Measurements from ENCODE around the gene CDC14A.
A peak's percentile ranks its signal among the peaks of the same experiment; 100 is the strongest.
"Not testable (repeated sequence)": the region's sequence is repeated elsewhere in the genome, so short reads cannot be mapped to it uniquely, and the experiment has no call there.

Gene CDC14A

DNA sequence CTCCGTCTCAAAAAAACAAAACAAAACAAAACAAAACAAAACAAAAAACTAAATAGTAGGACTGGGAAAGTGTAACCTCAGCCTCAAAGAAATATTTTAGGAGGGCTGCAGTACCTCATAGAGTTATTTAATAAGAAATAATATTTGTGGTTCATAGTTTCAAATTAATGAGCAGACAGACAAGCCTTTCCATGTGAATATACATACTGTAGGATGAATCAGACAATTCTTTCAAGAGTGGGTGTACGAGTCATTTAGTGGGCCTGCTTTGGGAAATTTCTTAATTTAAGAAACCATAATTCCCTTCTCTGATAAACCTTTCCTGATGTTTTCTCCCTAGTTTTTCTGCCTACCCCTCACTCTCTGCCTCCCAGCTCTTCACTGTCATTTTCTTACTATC lies 52.5 kb downstream of the CDC14A start:
- DNase-seq (ENCODE audit: low read depth), result no peak

DNA sequence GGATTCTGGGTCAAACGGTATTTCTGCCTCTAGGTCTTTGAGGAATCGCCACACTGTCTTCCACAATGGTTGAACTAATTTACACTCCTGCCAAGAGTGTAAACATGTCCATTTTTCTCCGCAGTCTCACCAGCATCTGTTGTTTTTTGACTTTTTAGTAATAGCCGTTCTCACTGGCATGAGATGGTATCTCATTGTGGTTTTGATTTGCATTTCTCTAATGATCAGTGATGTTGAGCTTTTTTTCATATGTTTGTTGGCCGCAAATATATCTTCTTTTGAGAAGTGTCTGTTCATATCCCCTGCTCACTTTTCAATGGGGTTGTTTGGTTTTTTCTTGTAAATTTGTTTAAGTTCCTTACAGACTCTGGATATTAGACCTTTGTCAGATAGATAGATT lies 53.6 kb downstream of the CDC14A start:
- not testable (repeated sequence) for DNase-seq (ENCODE audit: low read depth)

DNA sequence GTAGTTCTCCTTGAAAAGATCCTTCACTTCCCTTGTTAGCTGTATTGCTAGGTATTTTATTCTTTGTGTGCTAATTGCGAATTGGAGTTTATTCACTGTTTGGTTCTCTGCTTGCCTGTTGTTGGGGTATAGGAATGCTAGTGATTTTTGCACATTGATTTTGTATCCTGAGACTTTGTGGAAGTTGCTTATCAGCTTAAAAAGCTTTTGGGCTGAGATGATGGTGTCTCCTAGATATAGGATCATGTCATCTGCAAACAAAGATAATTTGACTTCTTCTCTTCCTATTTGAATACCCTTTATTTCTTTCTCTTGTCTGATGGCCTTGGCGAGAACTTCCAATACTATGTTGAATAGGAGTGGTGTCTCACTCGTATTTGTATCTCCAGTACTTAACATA lies 55.1 kb downstream of the CDC14A start:
- not testable (repeated sequence) for DNase-seq (ENCODE audit: low read depth)

DNA sequence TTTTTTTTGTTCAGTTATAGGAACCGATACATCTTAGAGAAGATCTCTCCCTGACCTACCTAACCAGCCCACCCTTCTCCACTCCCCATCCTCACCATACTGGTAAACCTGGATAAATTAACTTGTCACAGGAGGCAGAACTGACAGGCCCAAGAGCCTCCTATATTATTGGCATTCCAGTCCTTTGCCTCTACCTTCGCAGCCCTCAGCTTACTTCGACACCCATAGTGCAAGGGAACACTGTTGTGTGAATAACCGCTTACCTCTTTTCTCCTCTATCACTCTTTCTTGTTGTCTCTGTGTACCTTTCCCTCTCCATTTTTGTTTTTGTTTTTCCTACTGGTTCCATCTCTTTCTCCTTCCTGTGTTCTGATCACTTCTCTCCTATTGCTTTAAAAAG lies 58.7 kb downstream of the CDC14A start:
- no peak for DNase-seq (ENCODE audit: low read depth)

DNA sequence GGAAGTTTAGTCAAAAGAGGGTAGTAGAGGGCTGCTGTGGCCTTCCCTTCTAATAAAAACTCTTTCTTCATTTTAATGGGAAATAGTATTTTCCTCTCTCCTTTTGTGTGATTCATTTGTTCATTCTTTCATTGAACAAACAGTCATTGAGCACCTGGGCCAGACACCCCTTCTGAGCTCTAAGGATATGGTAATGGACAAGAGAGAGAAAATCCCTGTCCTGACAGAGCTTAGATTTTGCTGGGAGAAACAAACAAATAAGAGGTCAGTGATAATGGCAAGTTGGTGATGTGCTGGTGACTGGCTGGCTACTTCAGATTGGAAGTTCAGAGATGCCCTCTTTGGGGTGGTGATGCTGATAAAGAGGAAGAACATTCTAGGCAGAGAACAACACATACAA lies 59.3 kb downstream of the CDC14A start:
- DNase-seq (ENCODE audit: low read depth), result no peak

DNA sequence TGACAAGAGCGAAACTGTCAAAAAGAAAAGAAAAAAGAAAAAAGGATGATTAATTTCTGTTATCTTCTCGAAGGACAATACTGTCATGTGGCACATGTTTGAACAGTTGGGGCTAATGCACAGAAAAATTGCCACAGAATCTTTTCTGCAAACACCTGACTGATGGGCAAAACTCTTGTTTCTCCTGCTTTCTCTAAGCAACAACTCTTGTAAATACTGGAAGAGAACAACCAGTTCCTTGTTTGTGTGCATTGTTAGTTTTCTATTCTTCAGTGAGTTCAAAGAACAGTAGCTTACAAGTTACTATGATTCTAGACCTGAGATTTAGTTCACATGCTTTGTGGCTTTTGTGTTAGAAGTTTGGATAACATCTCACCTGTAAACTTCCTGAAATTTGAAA lies 60.7 kb downstream of the CDC14A start:
- DNase-seq (ENCODE audit: low read depth), result no peak

DNA sequence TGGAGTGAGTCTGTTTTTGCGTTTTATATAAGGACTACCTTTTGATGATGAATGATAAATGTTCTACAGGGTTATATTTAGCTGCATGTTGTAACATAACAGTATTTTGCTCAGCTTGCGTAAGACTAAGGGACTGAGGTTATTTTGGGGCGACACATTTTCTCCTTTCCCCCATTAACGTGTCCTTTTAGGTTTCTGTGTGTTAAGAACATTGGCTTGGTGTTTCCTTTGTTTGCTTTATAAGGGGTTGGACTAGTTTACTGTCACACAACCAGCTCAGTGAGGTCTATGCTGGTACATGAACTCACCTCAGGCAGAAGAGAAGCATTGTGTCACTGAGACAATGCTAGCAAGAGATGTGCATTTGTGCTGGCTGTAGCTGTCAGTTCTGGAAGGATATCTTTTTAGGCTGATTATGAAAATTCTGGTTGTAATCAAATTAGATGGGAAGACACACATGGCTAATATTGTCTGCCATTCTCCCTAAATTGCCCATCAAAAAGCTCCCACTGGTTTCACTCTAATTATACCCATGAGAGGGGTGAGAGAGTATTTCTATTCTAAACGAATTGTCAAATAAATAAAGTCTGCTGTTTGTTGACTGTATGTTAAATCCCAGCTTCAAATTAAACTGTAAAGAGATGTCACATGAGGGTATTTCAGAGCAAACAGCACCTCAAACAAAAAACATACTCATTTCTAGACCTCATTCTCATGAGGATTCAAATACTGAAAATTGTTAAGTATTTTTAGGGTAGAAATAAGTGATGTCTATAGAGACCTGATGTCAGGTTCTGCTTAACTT lies 62.6 kb downstream of the CDC14A start:
- no peak for DNase-seq (ENCODE audit: low read depth)

DNA sequence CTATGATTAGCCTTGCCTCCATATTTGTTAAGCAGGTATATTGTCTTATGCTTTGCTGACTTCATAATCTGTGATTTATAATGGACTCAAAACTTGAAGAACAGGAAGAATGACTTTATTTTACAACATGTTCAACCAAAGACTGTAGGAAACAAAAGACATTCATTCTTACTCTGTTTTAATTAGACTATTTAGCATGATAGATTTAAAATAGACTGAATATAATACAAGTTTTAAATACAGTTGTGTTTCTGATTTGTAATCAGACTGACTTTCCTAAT lies 63.1 kb downstream of the CDC14A start:
- DNase-seq (ENCODE audit: low read depth), result no peak

DNA sequence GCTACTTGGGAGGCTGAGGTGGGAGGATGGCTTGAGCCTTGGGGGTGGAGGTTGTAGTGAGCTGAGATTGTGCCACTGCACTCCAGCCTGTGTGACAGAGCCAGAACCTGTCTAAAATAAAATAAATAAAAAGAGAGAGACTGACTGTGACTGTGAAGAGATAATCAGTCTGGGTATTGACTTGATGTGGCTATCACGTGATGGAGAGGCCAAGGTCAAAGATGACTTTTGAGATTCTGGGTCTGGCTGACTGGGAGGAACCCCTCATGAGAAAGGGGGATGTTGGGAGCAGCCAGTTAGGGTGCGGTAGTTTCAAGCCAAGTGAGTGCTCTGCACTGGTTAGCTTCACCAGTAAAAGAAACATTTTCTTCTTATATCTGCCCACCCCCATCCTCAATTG lies 66.8 kb downstream of the CDC14A start:
- no peak for DNase-seq (ENCODE audit: low read depth)

DNA sequence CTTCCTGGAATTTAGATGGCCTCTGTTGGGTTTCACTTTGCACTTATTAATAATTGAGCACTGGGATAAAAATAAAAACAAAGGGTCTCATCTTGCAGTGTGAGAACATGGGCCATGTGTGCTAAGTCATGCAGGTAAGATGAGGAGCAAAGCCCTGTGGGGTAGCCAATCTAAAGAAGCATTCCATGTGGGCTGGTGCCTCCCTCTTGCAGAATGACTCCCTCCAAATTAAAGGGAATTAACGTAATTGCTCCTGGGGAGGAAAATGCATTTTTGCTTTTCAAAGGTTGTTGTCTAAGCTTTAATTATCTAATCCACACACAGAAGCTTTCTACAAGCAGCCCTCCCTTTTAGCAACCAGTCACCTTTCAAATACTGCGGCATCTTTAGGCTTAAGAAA lies 69.8 kb downstream of the CDC14A start:
- no peak for DNase-seq (ENCODE audit: low read depth)

DNA sequence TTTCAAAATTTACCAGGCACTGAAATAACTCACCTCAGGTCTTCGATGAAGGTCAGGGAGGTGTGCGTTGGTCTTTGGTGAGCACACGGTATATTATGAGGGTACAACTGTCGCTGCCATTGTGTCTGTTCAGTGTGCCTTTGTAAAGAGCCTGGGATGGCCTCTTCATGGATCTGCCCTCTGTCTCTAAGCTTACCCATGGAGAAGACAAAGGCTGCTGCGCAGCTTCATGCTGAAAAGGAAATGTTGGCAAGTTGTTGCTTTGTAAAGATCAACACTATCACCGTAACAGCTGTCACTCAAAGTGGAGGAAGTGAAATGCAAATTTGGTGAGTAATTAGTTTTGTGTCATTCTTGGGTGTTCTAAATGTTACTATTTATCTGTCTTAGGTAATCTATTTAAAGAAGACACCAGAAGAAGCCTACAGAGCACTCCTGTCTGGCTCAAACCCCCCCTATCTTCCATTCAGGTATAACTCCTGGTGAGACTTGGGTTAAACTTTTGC lies 71.6 kb downstream of the CDC14A start:
- DNase-seq (ENCODE audit: low read depth), result no peak

DNA sequence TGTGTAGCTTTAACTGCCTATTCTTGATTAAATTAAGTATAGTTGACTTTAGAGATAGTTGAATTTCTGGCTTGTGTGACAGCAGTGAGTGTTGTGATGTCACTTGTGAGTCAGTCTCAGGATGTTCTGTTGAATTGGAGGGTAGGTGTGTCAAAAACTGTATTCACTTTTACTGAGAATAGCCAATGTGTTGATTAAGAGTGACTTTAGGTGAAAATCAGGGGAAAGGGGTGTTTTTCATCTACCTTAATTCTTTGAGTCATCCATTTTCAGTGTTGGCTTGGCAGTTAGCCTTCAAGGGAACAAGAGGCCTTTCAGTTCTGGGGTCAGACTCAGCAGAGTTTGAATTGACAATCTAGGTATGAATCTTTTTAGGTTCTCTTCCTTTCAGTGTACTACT lies 75.9 kb downstream of the CDC14A start:
- DNase-seq (ENCODE audit: low read depth), result no peak

DNA sequence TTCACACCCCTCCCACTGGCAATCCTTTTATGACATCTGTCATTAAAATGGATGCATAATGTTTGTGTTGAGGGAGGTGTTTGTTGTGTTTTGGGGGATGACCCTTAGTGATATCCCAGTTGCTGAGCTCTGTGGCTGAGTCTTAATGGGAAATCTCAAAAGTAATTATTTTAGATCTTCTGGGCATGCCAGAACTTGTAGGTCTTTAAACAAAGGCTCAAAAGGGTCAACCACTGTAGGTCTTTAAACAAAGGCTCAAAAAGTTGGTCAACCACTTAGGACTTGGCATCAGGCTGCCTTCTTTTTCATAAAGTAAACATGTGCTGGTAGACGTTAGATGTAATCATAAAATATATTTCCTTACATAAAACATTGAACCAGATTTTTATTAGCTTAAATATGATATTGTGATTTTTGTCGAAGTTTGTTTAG lies 78.0 kb downstream of the CDC14A start:
- no peak for DNase-seq (ENCODE audit: low read depth)

DNA sequence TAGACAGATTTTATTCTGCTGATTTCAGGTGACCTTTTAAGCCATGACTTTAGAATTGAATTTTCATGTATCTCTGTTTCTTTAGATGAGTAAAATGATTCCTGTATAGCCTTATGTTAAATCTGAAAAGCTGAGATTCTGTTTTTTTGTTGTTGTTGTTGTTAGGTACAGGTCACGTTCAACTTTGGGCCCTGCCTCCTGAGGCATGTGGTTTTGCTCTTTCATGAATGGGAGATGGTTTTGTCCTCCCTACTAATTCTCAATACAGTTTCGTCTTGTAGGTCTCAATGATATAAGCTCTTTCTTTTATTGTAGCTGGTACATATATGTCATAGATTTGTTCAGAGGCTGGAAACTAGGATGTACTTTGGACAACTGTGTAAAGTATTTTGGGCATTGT lies 79.6 kb downstream of the CDC14A start:
- DNase-seq (ENCODE audit: low read depth), result no peak

DNA sequence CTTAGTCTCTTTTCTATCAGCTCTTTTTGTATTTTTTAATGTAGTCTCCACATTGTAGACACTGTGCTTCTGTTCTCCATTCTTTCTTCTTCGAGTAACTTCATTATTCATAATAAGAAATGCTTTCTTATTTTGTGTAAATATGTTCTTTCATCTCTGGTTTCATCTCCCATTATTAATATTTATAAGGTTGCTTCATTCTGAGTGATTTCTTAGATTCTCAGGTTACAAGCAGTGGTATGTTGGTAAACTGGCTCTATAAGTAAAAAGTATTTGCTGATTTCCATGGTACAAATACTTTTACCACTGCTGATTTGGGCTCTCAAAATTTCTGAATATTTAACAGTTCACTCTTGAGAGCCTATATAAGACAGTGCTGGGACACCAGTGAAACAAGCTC lies 81.3 kb downstream of the CDC14A start:
- DNase-seq (ENCODE audit: low read depth), result no peak

DNA sequence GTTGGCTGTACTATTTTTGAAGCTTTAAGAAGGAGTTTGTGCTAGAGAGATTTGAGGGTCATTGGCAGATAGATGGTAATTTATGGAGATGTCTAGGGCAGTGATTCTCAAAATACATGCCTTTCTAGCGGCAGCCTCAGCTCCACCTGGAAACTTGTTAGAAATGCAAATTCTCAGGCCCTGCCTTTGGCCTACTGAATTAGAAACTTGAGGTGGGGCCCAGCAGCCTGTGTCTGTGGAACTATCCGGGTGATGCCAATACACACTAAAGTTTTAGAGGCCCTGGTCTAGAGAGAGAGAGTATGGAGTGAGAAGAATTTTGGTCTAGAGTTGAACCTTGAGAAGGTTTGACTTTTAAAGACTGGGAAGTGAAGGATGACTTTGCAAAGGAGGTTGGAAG lies 82.5 kb downstream of the CDC14A start:
- DNase-seq (ENCODE audit: low read depth), result no peak

DNA sequence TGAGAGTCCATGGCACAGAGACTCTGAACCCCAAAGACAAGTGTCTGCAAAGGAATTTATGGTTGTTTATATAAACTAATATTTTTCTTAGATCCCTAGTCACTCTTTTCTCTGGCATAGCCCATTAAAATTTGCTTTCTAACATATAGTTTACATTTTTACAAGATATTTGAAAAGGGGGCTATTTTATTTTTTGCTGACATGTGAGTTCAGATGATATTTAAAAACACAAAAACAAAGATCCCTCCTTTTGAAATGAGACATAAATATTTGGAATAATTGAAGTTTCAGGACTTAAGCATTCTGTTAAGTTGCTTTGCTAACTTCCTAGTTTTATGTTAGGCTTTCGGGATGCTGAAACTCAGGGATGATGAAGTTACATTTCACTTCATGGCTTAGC lies 86.1 kb downstream of the CDC14A start:
- no peak for DNase-seq (ENCODE audit: low read depth)

DNA sequence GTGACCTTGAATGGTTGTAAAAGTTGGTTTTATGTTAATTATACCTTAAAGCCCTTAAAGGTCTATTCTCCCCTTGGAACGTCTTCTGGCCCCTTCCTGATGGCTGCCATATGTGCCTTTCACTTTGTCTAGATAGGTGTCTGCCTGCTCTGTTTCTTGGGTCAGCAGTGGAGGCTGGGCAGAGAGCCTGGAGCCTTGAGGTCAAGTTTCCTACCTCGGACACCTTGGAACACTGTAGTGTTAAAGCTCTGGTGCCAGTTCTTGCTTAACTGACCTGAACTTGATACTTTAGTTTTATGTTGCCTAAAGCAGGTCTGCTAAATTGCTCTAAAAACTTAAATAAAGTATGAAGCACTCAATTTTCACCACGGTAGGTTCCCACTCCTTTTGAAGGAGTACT lies 86.5 kb downstream of the CDC14A start:
- DNase-seq (ENCODE audit: low read depth), result no peak

DNA sequence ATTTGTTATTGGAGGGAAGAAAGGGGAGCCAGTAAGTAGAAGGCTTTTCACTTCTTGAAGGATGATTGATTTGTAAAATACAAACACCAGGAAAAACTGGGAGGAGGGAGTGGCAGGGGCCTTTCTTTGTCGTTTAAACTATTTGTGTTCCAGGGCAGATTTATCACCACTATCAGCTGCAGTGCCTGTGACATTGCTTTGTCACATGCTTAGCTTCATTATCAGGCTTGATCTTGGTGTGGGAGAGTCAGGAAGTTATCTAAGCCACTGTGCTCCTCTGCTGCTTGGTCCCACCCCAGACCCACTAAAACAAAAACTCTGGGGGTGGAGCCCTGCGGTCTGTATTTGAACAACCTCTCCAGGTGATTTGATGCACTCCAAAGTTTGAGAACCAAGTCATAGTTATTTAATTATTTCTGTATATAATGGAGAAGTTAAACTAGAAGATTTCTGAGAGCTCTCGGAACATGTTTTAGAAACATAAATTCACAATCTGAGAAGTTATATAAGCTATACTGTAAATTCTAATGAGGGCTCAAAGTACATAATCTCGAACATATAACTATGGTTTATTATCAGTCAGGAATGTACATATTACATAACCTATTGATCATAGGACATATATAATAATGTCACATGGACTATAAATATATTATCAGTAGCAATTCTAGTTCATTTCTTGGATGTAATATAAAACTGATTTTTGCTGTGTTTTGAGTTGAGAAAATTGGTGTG lies 87.9 kb downstream of the CDC14A start:
- peak; percentile 48 for DNase-seq (ENCODE audit: low read depth)

DNA sequence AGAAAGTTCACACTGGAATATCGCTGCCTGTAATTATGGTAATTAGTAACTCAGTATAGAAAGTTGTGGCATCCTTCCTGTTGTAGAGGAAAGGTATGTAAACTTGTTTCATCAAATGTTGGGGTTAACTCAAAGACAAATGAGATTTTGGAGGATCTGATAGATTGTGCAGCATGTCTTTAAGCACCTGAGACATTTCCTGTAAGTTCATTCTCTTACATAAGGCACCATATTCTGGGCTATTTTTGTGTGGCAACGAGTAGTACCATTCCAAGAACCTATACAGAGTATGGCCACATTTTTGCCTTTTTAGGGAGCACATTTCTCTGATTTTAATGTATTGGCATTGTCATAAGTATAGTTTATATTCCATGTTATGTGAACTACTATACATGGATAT lies 88.8 kb downstream of the CDC14A start:
- no peak for DNase-seq (ENCODE audit: low read depth)

DNA sequence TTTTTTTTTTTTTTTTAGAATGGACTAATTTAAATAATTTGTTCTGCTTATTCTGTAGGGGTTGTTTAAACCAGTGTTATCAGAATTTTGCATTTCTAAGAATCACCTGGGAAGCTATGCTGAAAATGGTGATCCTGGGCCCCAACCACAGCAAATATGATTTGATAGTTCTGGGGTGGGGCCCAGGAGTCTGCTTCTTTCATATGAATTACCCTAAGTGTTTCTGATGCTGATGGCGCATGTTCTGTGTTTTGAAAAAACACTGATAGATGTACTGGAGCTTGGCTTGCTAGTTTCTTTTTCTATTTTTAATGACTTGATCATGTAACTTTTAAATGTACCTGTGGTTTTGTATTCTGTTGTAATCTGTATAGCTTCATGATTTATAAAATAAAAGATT lies 89.3 kb downstream of the CDC14A start:
- no peak for DNase-seq (ENCODE audit: low read depth)

DNA sequence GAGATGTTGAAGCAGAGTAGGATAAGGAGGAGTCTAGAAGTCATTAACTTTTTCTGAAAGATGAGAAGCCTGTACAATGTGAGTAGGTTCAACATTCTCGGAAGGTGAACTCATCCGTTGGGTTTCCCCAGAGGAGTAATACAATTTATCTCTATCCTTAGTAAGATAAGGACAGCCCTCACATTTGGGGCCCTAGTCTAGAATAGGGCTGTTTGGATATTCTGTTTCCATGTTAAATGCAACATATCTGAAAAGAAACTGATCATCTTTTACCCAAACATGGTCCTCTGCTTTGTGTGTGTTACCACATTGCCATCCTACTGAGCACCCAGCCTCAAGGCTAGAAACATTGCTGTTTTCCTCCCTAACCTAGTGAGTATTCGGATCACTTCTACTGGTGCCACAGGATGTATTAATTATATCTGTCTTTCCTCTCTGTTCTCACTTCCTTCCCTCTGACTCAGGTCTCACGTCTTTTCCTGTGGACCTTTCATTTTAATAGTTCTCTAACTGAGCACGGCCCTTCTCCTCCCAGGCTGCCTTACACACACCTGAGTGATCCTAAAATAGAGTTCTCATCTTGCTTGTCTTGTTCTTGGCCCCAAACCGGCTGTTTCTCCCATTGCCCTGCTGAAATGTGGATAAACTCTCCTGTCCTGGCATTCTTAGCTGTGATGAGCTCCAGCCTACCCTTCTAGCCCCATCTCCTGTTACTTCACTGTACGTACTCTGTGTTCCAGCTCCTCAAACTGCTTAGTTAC lies 91.7 kb downstream of the CDC14A start:
- no peak for DNase-seq (ENCODE audit: low read depth)

DNA sequence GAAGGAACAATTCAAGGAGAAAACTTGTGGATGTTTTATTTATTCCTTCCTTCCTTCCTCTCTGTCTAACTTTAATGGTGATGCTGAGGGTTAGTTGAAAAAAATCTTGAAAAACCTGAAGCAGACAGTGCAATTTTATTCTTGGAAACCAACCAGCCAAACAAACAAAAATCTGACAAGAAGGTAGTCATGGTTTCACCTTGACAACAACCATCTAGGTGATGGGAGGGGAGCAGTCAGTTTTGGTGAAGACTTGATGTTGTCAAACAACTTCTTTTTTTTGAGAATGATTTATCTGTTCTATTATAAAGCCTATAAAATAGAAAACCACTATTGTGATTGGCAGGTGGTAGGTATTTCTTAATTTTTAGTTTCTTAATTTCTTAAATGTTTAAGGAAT lies 93.3 kb downstream of the CDC14A start:
- DNase-seq (ENCODE audit: low read depth), result no peak
